ENCODE data around the gene SOX18. TPM values are rescaled to one million over a fixed set of nuclear protein-coding genes. Genes with fewer than 3 reads are reported as not detected.

The SOX18 gene
- total RNA-seq, 1 donor from 2014 or later: not detected

DNA sequence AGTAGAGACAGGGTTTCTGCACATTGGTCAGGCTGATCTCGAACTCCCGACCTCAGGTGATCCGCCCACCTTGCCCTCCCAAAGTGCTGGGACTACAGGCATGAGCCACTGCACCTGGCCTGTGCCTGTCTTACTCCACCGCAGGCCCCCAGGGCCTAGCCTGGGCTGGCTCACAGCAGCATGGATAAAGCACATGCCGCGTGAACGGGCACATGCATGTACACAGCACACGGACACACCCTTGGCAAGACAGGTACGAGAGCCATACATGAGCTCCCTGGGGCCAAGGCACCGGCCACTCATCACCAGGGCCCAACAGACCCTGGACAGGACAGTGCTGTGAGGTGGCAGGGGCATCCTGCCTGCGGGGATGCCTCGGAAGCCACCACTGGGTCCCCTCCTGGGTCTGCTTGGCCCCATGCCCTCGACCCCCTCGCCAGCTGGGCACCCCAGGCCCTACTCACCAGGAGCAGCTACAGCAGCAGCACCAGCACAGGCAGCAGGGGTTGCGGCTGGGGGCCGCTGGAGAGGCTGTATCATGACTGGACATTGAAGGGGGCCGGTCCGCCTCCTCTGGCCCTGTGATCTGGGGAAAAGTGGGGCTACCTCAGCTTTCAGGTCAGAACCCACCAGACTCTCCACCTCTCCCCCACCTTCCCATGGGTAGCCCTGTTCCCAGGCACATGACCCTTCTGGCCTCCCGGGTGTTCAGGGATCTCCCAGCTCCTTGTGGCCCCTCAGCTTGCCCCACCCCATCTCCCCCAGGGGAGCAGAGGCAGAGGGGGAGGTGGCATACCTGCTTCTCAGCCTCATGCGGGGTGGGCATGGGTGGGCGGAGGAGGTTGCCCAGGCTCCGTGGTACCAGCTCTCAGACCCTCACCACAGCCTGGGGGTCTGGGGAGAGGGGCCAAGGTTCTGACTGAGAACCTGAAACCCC, 26.9 kb upstream of the SOX18 start:
- no peaks in the 10 kb centered on the region for H3K9me3 ChIP-seq (ENCODE audit: low read depth)
- no peak overlapping the region for H3K4me3 Mint-ChIP-seq

GRCh38 chr20:64075556-64075955, 26.1 kb upstream of the SOX18 start:
- no peak overlapping the region for H3K9ac ChIP-seq
- H3K36me3 ChIP-seq: no peaks in the 10 kb centered on the region
- H3K79me2 ChIP-seq (ENCODE audit: low read depth): no peaks in the 10 kb centered on the region
- no peak for DNase-seq (ENCODE audit: low spot score)
- H3K4me3 ChIP-seq: no peak overlapping the region
- Mint-ChIP-seq H3K27me3 (ENCODE audit: insufficient read depth, low read depth) (no peaks in the 10 kb centered on the region), H3K9me3 (no peaks in the 10 kb centered on the region), H3K36me3 (no peaks in the 10 kb centered on the region), H3K4me3 (no peak overlapping the region), H3K27ac (no peak overlapping the region), H3K4me1 (peaks cover 10% of the 10 kb centered on the region)
- peaks cover 10% of the 10 kb centered on the region for H3K4me1 ChIP-seq
- H3F3A ChIP-seq (ENCODE audit: low read depth): peaks cover 19% of the 10 kb centered on the region
- TF ChIP-seq EZH2phosphoT487 (IDR thresholded peaks at IDR 0.05) (no peak), EZH2 (IDR thresholded peaks at IDR 0.05) (no peak)
- TF ChIP-seq, protein P1, sequence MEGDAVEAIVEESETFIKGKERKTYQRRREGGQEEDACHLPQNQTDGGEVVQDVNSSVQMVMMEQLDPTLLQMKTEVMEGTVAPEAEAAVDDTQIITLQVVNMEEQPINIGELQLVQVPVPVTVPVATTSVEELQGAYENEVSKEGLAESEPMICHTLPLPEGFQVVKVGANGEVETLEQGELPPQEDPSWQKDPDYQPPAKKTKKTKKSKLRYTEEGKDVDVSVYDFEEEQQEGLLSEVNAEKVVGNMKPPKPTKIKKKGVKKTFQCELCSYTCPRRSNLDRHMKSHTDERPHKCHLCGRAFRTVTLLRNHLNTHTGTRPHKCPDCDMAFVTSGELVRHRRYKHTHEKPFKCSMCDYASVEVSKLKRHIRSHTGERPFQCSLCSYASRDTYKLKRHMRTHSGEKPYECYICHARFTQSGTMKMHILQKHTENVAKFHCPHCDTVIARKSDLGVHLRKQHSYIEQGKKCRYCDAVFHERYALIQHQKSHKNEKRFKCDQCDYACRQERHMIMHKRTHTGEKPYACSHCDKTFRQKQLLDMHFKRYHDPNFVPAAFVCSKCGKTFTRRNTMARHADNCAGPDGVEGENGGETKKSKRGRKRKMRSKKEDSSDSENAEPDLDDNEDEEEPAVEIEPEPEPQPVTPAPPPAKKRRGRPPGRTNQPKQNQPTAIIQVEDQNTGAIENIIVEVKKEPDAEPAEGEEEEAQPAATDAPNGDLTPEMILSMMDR (IDR thresholded peaks at IDR 0.05): no peak
- H3K27ac ChIP-seq: no peak overlapping the region
- no peaks in the 10 kb centered on the region for H3K9me3 ChIP-seq (ENCODE audit: low read depth)
- H2AFZ ChIP-seq (replicated peaks): no peak overlapping the region
- H4K20me1 ChIP-seq (ENCODE audit: low read depth): peaks cover under 1% of the 10 kb centered on the region
- peaks cover 14% of the 10 kb centered on the region for H3K27me3 ChIP-seq
- H3K4me2 ChIP-seq: no peak overlapping the region

More for the DNA sequence above, 26.9 kb upstream of the SOX18 start:
- Mint-ChIP-seq H3K27me3 (ENCODE audit: insufficient read depth, low read depth) (no peaks in the 10 kb centered on the region), H3K27ac (no peak overlapping the region), H3K9me3 (no peaks in the 10 kb centered on the region), H3K36me3 (no peaks in the 10 kb centered on the region), H3K4me1 (peaks cover 13% of the 10 kb centered on the region)
- Histone ChIP-seq H4K20me1 (ENCODE audit: low read depth) (peaks cover 1% of the 10 kb centered on the region), H3K4me1 (peaks cover 10% of the 10 kb centered on the region), H3K4me2 (no peak overlapping the region), H3K27ac (no peak overlapping the region), H3K79me2 (ENCODE audit: low read depth) (no peaks in the 10 kb centered on the region), H3F3A (ENCODE audit: low read depth) (peaks cover 26% of the 10 kb centered on the region), H3K27me3 (peaks cover 22% of the 10 kb centered on the region), H3K9ac (no peak overlapping the region), H2AFZ (replicated peaks) (no peak overlapping the region), H3K36me3 (no peaks in the 10 kb centered on the region), H3K4me3 (no peak overlapping the region)
- no peak for TF ChIP-seq EZH2phosphoT487 (IDR thresholded peaks at IDR 0.05)
- no peak for TF ChIP-seq EZH2 (IDR thresholded peaks at IDR 0.05)
- DNase-seq (ENCODE audit: low spot score): no peak

GRCh38 chr20:64074963-64075362, 25.5 kb upstream of the SOX18 start:
- peaks cover 8% of the 10 kb centered on the region for H3K27me3 ChIP-seq
- H3K36me3 ChIP-seq: no peaks in the 10 kb centered on the region
- no peak overlapping the region for H3K4me2 ChIP-seq
- H4K20me1 ChIP-seq (ENCODE audit: low read depth): peaks cover 6% of the 10 kb centered on the region
- H3K4me1 ChIP-seq: peaks cover 7% of the 10 kb centered on the region
- Mint-ChIP-seq H3K36me3 (no peaks in the 10 kb centered on the region), H3K27me3 (ENCODE audit: insufficient read depth, low read depth) (no peaks in the 10 kb centered on the region), H3K9me3 (no peaks in the 10 kb centered on the region), H3K4me3 (no peak overlapping the region), H3K4me1 (peaks cover 5% of the 10 kb centered on the region), H3K27ac (no peak overlapping the region)
- no peak overlapping the region for H3K9ac ChIP-seq
- H3K27ac ChIP-seq: no peak overlapping the region
- H3F3A ChIP-seq (ENCODE audit: low read depth): peaks cover 13% of the 10 kb centered on the region
- H3K4me3 ChIP-seq: no peak overlapping the region
- TF ChIP-seq, protein P1 (IDR thresholded peaks at IDR 0.05): no peak
- no peak for TF ChIP-seq EZH2phosphoT487 (IDR thresholded peaks at IDR 0.05)
- no peak for DNase-seq (ENCODE audit: low spot score)
- no peaks in the 10 kb centered on the region for H3K79me2 ChIP-seq (ENCODE audit: low read depth)
- H3K9me3 ChIP-seq (ENCODE audit: low read depth): no peaks in the 10 kb centered on the region
- no peak overlapping the region for H2AFZ ChIP-seq (replicated peaks)
